ENCODE measurements around the gene CHST1. TPM values are rescaled to one million over a fixed set of nuclear protein-coding genes. Genes with fewer than 3 reads are reported as not detected.

Gene CHST1
- total RNA-seq, 5 donors from 2014 or later (not counting 1 experiment from before 2014, with no cell fraction given): 0.26 TPM; not detected in 4

- no peak overlapping the region for H3K4me3 ChIP-seq (ENCODE audit: control insufficient read depth in 1 of 2, extremely low read depth in 1 of 2, low read length in 1 of 2)
- ChIA-PET POLR2A (no interaction called here), CTCF (no interaction called here)
- no peaks in the 10 kb centered on the region for H3K36me3 ChIP-seq (ENCODE audit: control insufficient read depth in 2 of 2, extremely low read depth in 1 of 2, insufficient read depth in 1 of 2, low read length in 1 of 2)
- H3K27ac Mint-ChIP-seq: no peak overlapping the region
- H3K4me1 Mint-ChIP-seq: no peaks in the 10 kb centered on the region
- H3K9me3 ChIP-seq: no peaks in the 10 kb centered on the region
- H3K36me3 Mint-ChIP-seq: no peaks in the 10 kb centered on the region
- no peak overlapping the region for H3K27ac ChIP-seq (ENCODE audit: low read length)
- H3K4me1 ChIP-seq (ENCODE audit: control insufficient read depth in 1 of 2, extremely low read depth in 1 of 2, insufficient read depth in 2 of 2, low read length in 2 of 2): no peaks in the 10 kb centered on the region
- WGBS (ENCODE audit: insufficient coverage): 30% methylated on average over 2 of the region's 2 CpGs
- ATAC-seq (replicated peaks in 1 of 4): no peak
- no peak overlapping the region for H3K4me3 Mint-ChIP-seq
- H3K27me3 ChIP-seq (replicated peaks in 1 of 2; ENCODE audit: control insufficient read depth in 2 of 2, extremely low read depth in 1 of 2, insufficient read depth in 2 of 2, low read length in 1 of 2): peaks cover 0 to 39% of the 10 kb centered on the region in 2 experiments
- peaks cover 43 to 44% of the 10 kb centered on the region in 2 donors for H3K27me3 Mint-ChIP-seq
- DNase-seq: no peak
- H3K9me3 Mint-ChIP-seq: peaks cover 0 to 5% (median 0%) of the 10 kb centered on the region in 3 donors
These were observed 55.5 kb downstream of the CHST1 start for GRCh38 chr11:45609902-45610301.

GRCh38 chr11:45609337-45609736 lies 56.1 kb downstream of the CHST1 start:
- no peak for DNase-seq
- H3K9me3 Mint-ChIP-seq: peaks cover 0 to 5% (median 0%) of the 10 kb centered on the region in 3 donors
- H3K27ac Mint-ChIP-seq: no peak overlapping the region
- Histone ChIP-seq H3K27me3 (replicated peaks in 1 of 2; ENCODE audit: control insufficient read depth in 2 of 2, extremely low read depth in 1 of 2, insufficient read depth in 2 of 2, low read length in 1 of 2) (peaks cover 0 to 43% of the 10 kb centered on the region in 2 experiments), H3K4me3 (ENCODE audit: control insufficient read depth in 1 of 2, extremely low read depth in 1 of 2, low read length in 1 of 2) (no peak overlapping the region), H3K27ac (ENCODE audit: low read length) (no peak overlapping the region), H3K36me3 (ENCODE audit: control insufficient read depth in 2 of 2, extremely low read depth in 1 of 2, insufficient read depth in 1 of 2, low read length in 1 of 2) (no peaks in the 10 kb centered on the region), H3K9me3 (no peaks in the 10 kb centered on the region), H3K4me1 (ENCODE audit: control insufficient read depth in 1 of 2, extremely low read depth in 1 of 2, insufficient read depth in 2 of 2, low read length in 2 of 2) (no peaks in the 10 kb centered on the region)
- CTCF ChIA-PET: no interaction called here
- no peak overlapping the region for H3K4me3 Mint-ChIP-seq
- H3K27me3 Mint-ChIP-seq: peaks cover 44 to 45% of the 10 kb centered on the region in 2 donors
- H3K36me3 Mint-ChIP-seq: no peaks in the 10 kb centered on the region
- no peaks in the 10 kb centered on the region for H3K4me1 Mint-ChIP-seq
- 94% methylated on average over 2 of the region's 3 CpGs for WGBS (ENCODE audit: insufficient coverage)
- POLR2A ChIA-PET: no interaction called here
- no peak for ATAC-seq (replicated peaks in 1 of 4)

GRCh38 chr11:45607995-45608394 lies 57.4 kb downstream of the CHST1 start:
- Mint-ChIP-seq H3K4me3 (no peak overlapping the region), H3K27ac (no peak overlapping the region), H3K4me1 (no peaks in the 10 kb centered on the region), H3K27me3 (peaks cover 46 to 53% of the 10 kb centered on the region in 2 donors), H3K36me3 (no peaks in the 10 kb centered on the region), H3K9me3 (peaks cover 0 to 5% (median 0%) of the 10 kb centered on the region in 3 donors)
- 63% methylated on average over 3 of the region's 5 CpGs for WGBS (ENCODE audit: insufficient coverage)
- Histone ChIP-seq H3K27me3 (replicated peaks in 1 of 2; ENCODE audit: control insufficient read depth in 2 of 2, extremely low read depth in 1 of 2, insufficient read depth in 2 of 2, low read length in 1 of 2) (peaks cover 0 to 48% of the 10 kb centered on the region in 2 experiments), H3K4me1 (ENCODE audit: control insufficient read depth in 1 of 2, extremely low read depth in 1 of 2, insufficient read depth in 2 of 2, low read length in 2 of 2) (no peaks in the 10 kb centered on the region), H3K9me3 (no peaks in the 10 kb centered on the region), H3K27ac (ENCODE audit: low read length) (no peak overlapping the region), H3K4me3 (ENCODE audit: control insufficient read depth in 1 of 2, extremely low read depth in 1 of 2, low read length in 1 of 2) (no peak overlapping the region), H3K36me3 (ENCODE audit: control insufficient read depth in 2 of 2, extremely low read depth in 1 of 2, insufficient read depth in 1 of 2, low read length in 1 of 2) (no peaks in the 10 kb centered on the region)
- ChIA-PET POLR2A (no interaction called here), CTCF (no interaction called here)
- no peak for ATAC-seq (replicated peaks in 1 of 4)
- DNase-seq: no peak

- Mint-ChIP-seq H3K27ac (no peak overlapping the region), H3K9me3 (peaks cover 0 to 5% (median 2%) of the 10 kb centered on the region in 3 donors), H3K36me3 (no peaks in the 10 kb centered on the region), H3K4me1 (no peaks in the 10 kb centered on the region), H3K27me3 (peaks cover 45 to 52% of the 10 kb centered on the region in 2 donors), H3K4me3 (no peak overlapping the region)
- ATAC-seq (replicated peaks in 1 of 4) (no peak), DNase-seq (no peak)
- Histone ChIP-seq H3K4me1 (ENCODE audit: control insufficient read depth in 1 of 2, extremely low read depth in 1 of 2, insufficient read depth in 2 of 2, low read length in 2 of 2) (no peaks in the 10 kb centered on the region), H3K27me3 (replicated peaks in 1 of 2; ENCODE audit: control insufficient read depth in 2 of 2, extremely low read depth in 1 of 2, insufficient read depth in 2 of 2, low read length in 1 of 2) (peaks cover 0 to 48% of the 10 kb centered on the region in 2 experiments), H3K36me3 (ENCODE audit: control insufficient read depth in 2 of 2, extremely low read depth in 1 of 2, insufficient read depth in 1 of 2, low read length in 1 of 2) (no peaks in the 10 kb centered on the region), H3K9me3 (no peaks in the 10 kb centered on the region), H3K4me3 (ENCODE audit: control insufficient read depth in 1 of 2, extremely low read depth in 1 of 2, low read length in 1 of 2) (no peak overlapping the region), H3K27ac (ENCODE audit: low read length) (no peak overlapping the region)
- 29% methylated on average over 6 of the region's 10 CpGs for WGBS (ENCODE audit: insufficient coverage)
- ChIA-PET CTCF (no interaction called here), POLR2A (no interaction called here)
These were observed 58.7 kb downstream of the CHST1 start for GRCh38 chr11:45606514-45607281.

DNA sequence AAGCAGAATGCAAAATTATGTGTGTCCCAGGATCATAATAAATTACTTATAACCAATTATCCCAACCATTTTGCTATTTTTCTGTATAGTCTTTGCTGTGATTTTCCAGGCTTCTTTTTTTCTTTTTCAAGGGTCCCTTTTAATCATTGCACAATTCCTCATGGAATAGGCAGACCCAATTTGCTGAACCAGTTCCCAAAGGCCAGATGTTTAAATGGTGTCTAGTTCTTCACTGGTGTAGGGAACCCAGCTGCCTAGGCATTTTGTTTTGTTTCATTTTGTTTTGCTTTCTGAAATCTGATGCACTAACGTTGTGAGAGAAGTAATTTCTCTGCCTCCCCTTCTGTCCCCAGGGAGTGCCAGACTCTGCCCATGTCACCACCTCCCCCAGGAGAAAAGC lies 60.4 kb downstream of the CHST1 start:
- H3K36me3 ChIP-seq (ENCODE audit: control insufficient read depth in 2 of 2, extremely low read depth in 1 of 2, insufficient read depth in 1 of 2, low read length in 1 of 2): no peaks in the 10 kb centered on the region
- ATAC-seq (replicated peaks in 1 of 4) (no peak), DNase-seq (no peak)
- Mint-ChIP-seq H3K4me3 (no peak overlapping the region), H3K36me3 (no peaks in the 10 kb centered on the region), H3K9me3 (peaks cover 0 to 5% (median 4%) of the 10 kb centered on the region in 3 donors), H3K27ac (no peak overlapping the region), H3K27me3 (peaks cover 48 to 52% of the 10 kb centered on the region in 2 donors), H3K4me1 (no peaks in the 10 kb centered on the region)
- H3K4me3 ChIP-seq (ENCODE audit: control insufficient read depth in 1 of 2, extremely low read depth in 1 of 2, low read length in 1 of 2): no peak overlapping the region
- no peaks in the 10 kb centered on the region for H3K4me1 ChIP-seq (ENCODE audit: control insufficient read depth in 1 of 2, extremely low read depth in 1 of 2, insufficient read depth in 2 of 2, low read length in 2 of 2)
- H3K9me3 ChIP-seq: no peaks in the 10 kb centered on the region
- peaks cover 0 to 40% of the 10 kb centered on the region in 2 experiments for H3K27me3 ChIP-seq (replicated peaks in 1 of 2; ENCODE audit: control insufficient read depth in 2 of 2, extremely low read depth in 1 of 2, insufficient read depth in 2 of 2, low read length in 1 of 2)
- H3K27ac ChIP-seq (ENCODE audit: low read length): no peak overlapping the region
- ChIA-PET CTCF (no interaction called here), POLR2A (no interaction called here)
- WGBS (ENCODE audit: insufficient coverage): no CpG with 5 or more reads among the region's 1 CpG

DNA sequence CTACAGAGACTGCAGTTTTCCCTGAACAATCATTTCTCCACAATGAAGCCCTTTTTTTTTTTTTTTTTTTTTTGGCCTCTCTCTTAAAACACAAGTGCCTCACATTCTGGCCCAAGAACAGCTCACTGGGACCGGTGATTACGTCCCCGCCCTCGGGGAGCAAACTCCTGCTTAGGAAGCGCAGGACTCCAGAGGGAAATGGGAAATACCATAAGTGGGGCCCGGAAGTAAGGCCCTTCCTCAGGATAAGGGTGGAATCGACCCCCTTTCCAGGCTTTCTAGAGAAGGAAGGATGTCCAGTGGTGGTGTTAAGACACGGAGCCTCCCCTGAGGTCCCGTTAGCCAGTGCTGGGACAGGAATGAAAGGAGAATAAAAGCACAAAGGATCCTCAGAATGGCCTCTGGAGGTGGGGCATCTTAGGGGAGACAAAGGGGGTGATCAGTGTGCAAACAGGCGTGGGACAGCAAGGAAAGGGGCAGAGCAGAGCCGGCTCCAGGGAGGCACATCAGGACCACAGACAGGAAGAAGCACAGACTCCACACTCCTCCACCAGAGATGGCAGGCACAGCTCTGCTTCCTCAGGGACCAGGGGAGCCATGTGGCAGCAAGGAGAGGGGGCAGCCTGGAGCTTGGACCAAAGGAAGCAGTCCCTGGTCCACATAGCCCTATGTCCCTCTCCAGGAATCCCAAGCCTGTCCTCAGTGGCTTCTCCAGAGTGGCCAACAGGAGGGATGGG lies 61.3 kb downstream of the CHST1 start:
- H3K27me3 ChIP-seq (replicated peaks in 1 of 2; ENCODE audit: control insufficient read depth in 2 of 2, extremely low read depth in 1 of 2, insufficient read depth in 2 of 2, low read length in 1 of 2): peaks cover 0 to 38% of the 10 kb centered on the region in 2 experiments
- ChIA-PET CTCF (interaction anchor here in 1 of 2 donors (0.6 kb wide), 1 partner anchor 10 kb away, joined by 9 read pairs; no protein-coding TSS in a partner anchor), POLR2A (no interaction called here)
- H3K4me3 ChIP-seq (ENCODE audit: control insufficient read depth in 1 of 2, extremely low read depth in 1 of 2, low read length in 1 of 2): no peak overlapping the region
- no peak overlapping the region for H3K4me3 Mint-ChIP-seq
- H3K36me3 ChIP-seq (ENCODE audit: control insufficient read depth in 2 of 2, extremely low read depth in 1 of 2, insufficient read depth in 1 of 2, low read length in 1 of 2): no peaks in the 10 kb centered on the region
- H3K4me1 ChIP-seq (ENCODE audit: control insufficient read depth in 1 of 2, extremely low read depth in 1 of 2, insufficient read depth in 2 of 2, low read length in 2 of 2): no peaks in the 10 kb centered on the region
- H3K27ac ChIP-seq (ENCODE audit: low read length): no peak overlapping the region
- DNase-seq: no peak
- H3K9me3 Mint-ChIP-seq: peaks cover 0 to 4% (median 1%) of the 10 kb centered on the region in 3 donors
- no peak for ATAC-seq (replicated peaks in 1 of 4)
- H3K9me3 ChIP-seq: no peaks in the 10 kb centered on the region
- 0% methylated on average over 2 of the region's 11 CpGs for WGBS (ENCODE audit: insufficient coverage)
- no peaks in the 10 kb centered on the region for H3K4me1 Mint-ChIP-seq
- H3K27me3 Mint-ChIP-seq: peaks cover 41 to 44% of the 10 kb centered on the region in 2 donors
- no peak overlapping the region for H3K27ac Mint-ChIP-seq
- no peaks in the 10 kb centered on the region for H3K36me3 Mint-ChIP-seq

Data from T-cell (primary cell).